ENCODE results near the gene CHRD.
"Not testable (repeated sequence)": the region's sequence is repeated elsewhere in the genome, so short reads cannot be mapped to it uniquely, and the experiment has no call there.

CHRD gene

GRCh38 chr3:184335661-184336546 lies 44.0 kb upstream of the CHRD start:
- DNase-seq (ENCODE audit: insufficient read length, low spot score), result peak; percentile 70
- no peak for TF ChIP-seq CTCF (IDR thresholded peaks at IDR 0.05; ENCODE audit: insufficient read depth, missing control alignments)
- FAIRE-seq, result no peak

- no peak for TF ChIP-seq CTCF (IDR thresholded peaks at IDR 0.05; ENCODE audit: insufficient read depth, missing control alignments)
- FAIRE-seq (no peak), DNase-seq (ENCODE audit: insufficient read length, low spot score) (no peak)
Measured at GRCh38 chr3:184336547-184337398, 43.1 kb upstream of the CHRD start.

- FAIRE-seq (no peak), DNase-seq (ENCODE audit: insufficient read length, low spot score) (no peak)
- no peak for TF ChIP-seq CTCF (IDR thresholded peaks at IDR 0.05; ENCODE audit: insufficient read depth, missing control alignments)
Measured at GRCh38 chr3:184337399-184337714, 42.5 kb upstream of the CHRD start, which contains the start of gene FAM131A. FAM131A (plus strand) TSS chr3:184337600; CDS start chr3:184337631, 31 bp downstream.

GRCh38 chr3:184337981-184338380 lies 41.9 kb upstream of the CHRD start:
- FAIRE-seq (no peak), DNase-seq (ENCODE audit: insufficient read length, low spot score) (no peak)

GRCh38 chr3:184338511-184338945 lies 41.3 kb upstream of the CHRD start:
- no peak for TF ChIP-seq CTCF (IDR thresholded peaks at IDR 0.05; ENCODE audit: insufficient read depth, missing control alignments)
- FAIRE-seq, result no peak

More at GRCh38 chr3:184337981-184338380, 41.9 kb upstream of the CHRD start:
- no peak for TF ChIP-seq CTCF (IDR thresholded peaks at IDR 0.05; ENCODE audit: insufficient read depth, missing control alignments)

GRCh38 chr3:184339001-184339400 lies 40.9 kb upstream of the CHRD start:
- FAIRE-seq, result no peak
- DNase-seq (ENCODE audit: insufficient read length, low spot score), result no peak
- no peak for TF ChIP-seq CTCF (IDR thresholded peaks at IDR 0.05; ENCODE audit: insufficient read depth, missing control alignments)

More at GRCh38 chr3:184338511-184338945, 41.3 kb upstream of the CHRD start:
- DNase-seq (ENCODE audit: insufficient read length, low spot score), result peak; percentile 94

GRCh38 chr3:184339451-184340135 lies 40.3 kb upstream of the CHRD start:
- not testable (repeated sequence) for DNase-seq (ENCODE audit: insufficient read length, low spot score); FAIRE-seq

All from D721Med (cell line).